AG09319 (cell line): ENCODE results near the gene ONECUT1.

ENCODE experiments used
- DNase-seq: peaks from one replicate; pipeline ENCODE4 v3.0.0-alpha.2; 2010; ENCODE audit warnings: low read depth; ENCODE audit errors: extremely low read depth
- TF ChIP-seq, protein P1 (sequence below): IDR thresholded peaks from 2 replicates; pipeline ENCODE4 v1.5.1; 2011; ENCODE audit warnings: low read depth, mild to moderate bottlenecking, inconsistent platforms, low read length, moderate library complexity

The ONECUT1 gene

GRCh38 chr15:52806284-52806655, 16.1 kb upstream of the ONECUT1 start:
- TF ChIP-seq, protein P1, sequence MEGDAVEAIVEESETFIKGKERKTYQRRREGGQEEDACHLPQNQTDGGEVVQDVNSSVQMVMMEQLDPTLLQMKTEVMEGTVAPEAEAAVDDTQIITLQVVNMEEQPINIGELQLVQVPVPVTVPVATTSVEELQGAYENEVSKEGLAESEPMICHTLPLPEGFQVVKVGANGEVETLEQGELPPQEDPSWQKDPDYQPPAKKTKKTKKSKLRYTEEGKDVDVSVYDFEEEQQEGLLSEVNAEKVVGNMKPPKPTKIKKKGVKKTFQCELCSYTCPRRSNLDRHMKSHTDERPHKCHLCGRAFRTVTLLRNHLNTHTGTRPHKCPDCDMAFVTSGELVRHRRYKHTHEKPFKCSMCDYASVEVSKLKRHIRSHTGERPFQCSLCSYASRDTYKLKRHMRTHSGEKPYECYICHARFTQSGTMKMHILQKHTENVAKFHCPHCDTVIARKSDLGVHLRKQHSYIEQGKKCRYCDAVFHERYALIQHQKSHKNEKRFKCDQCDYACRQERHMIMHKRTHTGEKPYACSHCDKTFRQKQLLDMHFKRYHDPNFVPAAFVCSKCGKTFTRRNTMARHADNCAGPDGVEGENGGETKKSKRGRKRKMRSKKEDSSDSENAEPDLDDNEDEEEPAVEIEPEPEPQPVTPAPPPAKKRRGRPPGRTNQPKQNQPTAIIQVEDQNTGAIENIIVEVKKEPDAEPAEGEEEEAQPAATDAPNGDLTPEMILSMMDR: no peak
- no peak for DNase-seq

GRCh38 chr15:52805351-52806283, 15.5 kb upstream of the ONECUT1 start:
- TF ChIP-seq, protein P1: no peak
- DNase-seq: no peak

DNA sequence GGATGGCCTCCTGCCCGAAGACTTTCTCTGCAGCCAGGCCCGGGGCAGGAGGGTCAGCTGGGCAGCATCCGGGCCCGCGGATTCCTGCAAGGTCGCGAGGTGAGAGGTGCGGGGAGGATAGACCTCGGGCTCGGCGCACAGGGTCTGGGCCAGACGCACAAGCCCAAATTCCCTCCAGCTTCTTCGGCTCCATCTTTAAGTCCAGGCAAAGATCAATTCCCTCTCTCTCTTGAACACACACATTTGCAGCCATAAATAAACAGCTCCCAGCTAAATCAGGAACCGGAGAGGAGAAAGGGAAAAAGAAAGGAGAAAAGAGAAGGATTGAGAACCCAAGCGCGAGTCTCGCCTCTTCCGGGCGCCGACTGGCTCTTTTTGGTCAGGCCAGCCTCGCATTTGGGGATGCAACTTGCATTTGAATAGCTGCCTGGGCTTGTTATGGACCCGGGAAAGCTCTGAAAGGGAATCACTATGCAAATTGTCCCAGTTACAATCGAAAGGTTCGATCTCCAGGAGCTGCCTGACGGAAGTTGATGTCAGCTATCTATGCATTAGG, 14.5 kb upstream of the ONECUT1 start:
- DNase-seq: no peak
- TF ChIP-seq, protein P1: no peak

DNA sequence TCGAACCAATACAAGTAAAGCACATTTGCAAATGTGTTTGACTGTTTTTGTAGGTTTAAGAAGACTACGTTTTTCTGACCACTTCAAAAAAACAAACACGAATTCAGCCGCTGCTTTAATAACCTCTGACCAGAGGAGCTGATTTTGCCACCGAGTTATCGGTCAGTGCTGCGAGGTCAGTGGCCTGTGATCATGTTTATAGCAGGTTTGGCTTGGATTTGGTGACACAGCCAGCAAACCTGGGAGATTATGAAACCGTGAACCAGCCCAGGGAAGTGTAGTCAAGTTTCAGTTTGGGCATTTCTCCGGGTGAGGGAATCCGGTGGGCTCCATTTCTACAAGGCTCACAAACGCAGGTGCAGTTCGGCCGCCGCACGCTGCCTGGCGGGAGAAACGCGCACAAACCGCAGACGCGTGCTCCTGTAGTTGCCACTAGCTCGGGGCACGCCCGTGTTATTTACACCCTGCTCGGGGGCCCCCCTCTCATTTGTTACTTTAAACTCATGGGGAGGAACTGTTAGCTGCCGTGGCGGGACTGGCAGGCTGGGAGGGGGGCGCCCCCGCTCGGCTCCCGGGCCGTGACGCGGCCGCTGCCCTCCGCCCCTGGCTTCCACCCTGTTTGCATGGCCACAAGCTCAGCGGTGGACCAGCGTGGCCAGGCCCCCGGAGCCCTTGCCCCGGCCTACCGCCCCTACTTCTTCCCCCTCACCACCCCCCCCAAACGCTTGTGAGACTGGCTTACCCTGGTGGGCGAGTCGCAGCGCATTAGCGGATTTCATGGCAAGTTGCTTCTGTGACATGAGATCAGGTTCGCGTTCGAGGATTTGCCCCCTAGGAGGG, 13.6 kb upstream of the ONECUT1 start:
- TF ChIP-seq, protein P1: no peak
- no peak for DNase-seq

DNA sequence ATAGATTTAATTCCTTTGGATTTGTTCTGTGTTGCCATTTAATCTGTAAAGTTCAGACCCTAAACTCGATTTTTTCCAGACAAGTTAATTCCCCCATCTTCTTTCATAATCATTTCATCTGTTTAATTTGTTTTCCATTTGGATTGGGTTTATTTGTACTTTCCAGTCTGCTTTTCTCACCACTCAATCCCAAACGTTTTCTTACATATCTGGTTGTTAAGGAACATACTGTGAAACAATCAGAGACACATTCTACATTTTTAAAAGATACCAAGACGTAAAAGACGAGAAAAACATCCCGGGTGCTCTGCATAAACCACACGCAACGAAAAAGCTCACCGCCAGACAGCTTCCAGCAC, 13.0 kb upstream of the ONECUT1 start:
- no peak for DNase-seq
- TF ChIP-seq, protein P1: no peak

DNA sequence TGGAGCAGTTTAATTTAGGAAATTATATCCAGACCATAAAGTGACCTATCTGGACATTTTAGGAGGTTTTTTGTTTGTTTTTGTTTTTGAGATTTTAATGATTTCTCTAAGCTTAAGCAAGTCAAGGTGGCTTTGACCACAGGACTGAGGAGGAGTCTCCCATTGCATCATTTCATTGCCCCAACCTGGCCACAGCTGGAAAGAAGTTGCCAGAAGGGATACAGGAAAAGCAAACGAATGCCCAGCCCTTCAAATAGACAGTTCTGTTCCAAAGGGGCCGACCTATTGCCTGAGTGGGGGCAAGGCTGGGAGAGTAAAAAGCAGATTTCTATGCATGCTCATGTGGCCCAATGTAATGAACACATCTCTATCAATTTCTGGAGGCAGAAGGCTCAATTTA, 12.0 kb upstream of the ONECUT1 start:
- no peak for DNase-seq

More for the DNA sequence above, 12.0 kb upstream of the ONECUT1 start:
- TF ChIP-seq, protein P1: no peak
